ENCODE data around the gene PRDM4. TPM values are rescaled to one million over a fixed set of nuclear protein-coding genes. Genes with fewer than 3 reads are reported as not detected.

The PRDM4 gene
- total and polyA plus RNA-seq, 2 experiments from 2014 or later: 11.7 to 18.3 TPM

- no peaks in the 10 kb centered on the region for H4K20me1 ChIP-seq (ENCODE audit: insufficient read depth)
- H3K4me1 ChIP-seq (ENCODE audit: insufficient read depth): no peaks in the 10 kb centered on the region
- H3K9me2 ChIP-seq (ENCODE audit: insufficient read depth): no peaks in the 10 kb centered on the region
- no peak for DNase-seq
- H3K4me3 ChIP-seq: no peak overlapping the region
- no peak overlapping the region for H2AFZ ChIP-seq
- no peaks in the 10 kb centered on the region for H3K9me3 ChIP-seq (ENCODE audit: low read depth)
- no peak overlapping the region for H3K9ac ChIP-seq
- H3F3A ChIP-seq (ENCODE audit: insufficient read depth): no peaks in the 10 kb centered on the region
- 35 to 38% methylated on average over 17 of the region's 17 CpGs for WGBS, 2 experiments (ENCODE audit: low coverage in 1 of 2, low lambda C conversion rate in 2 of 2, missing lambda C conversion rate in 2 of 2)
- H3K27ac ChIP-seq: no peak overlapping the region
- H3K36me3 ChIP-seq (ENCODE audit: low read depth): no peaks in the 10 kb centered on the region
- in situ Hi-C loops (cut with MboI): no loop called here
- H3K27me3 ChIP-seq (replicated peaks; ENCODE audit: insufficient read depth): no peaks in the 10 kb centered on the region; the same call in 1 of the 2 replicates
- no peaks in the 10 kb centered on the region for H3K79me2 ChIP-seq (ENCODE audit: insufficient read depth)
- no peak overlapping the region for H3K4me2 ChIP-seq (ENCODE audit: unreplicated experiment)
- TF ChIP-seq EZH2phosphoT487 (IDR thresholded peaks at IDR 0.05; ENCODE audit: insufficient read depth, low read depth) (no peak), EZH2 (IDR thresholded peaks at IDR 0.05; ENCODE audit: insufficient read depth, poor library complexity, severe bottlenecking) (no peak)
Observed at GRCh38 chr12:107788690-107789458, 27.9 kb upstream of the PRDM4 start.

- no peak overlapping the region for H3K9ac ChIP-seq
- no peaks in the 10 kb centered on the region for H4K20me1 ChIP-seq (ENCODE audit: insufficient read depth)
- no peaks in the 10 kb centered on the region for H3F3A ChIP-seq (ENCODE audit: insufficient read depth)
- H3K9me3 ChIP-seq (ENCODE audit: low read depth): no peaks in the 10 kb centered on the region
- no peak overlapping the region for H3K27ac ChIP-seq
- no peaks in the 10 kb centered on the region for H3K36me3 ChIP-seq (ENCODE audit: low read depth)
- no peaks in the 10 kb centered on the region for H3K9me2 ChIP-seq (ENCODE audit: insufficient read depth)
- WGBS, 2 experiments (ENCODE audit: low coverage in 1 of 2, low lambda C conversion rate in 2 of 2, missing lambda C conversion rate in 2 of 2): 68 to 71% methylated on average over 2 of the region's 2 CpGs
- no peak overlapping the region for H3K4me3 ChIP-seq
- DNase-seq: no peak
- no peaks in the 10 kb centered on the region for H3K79me2 ChIP-seq (ENCODE audit: insufficient read depth)
- no peak overlapping the region for H3K4me2 ChIP-seq (ENCODE audit: unreplicated experiment)
- no peak for TF ChIP-seq EZH2 (IDR thresholded peaks at IDR 0.05; ENCODE audit: insufficient read depth, poor library complexity, severe bottlenecking)
- TF ChIP-seq EZH2phosphoT487 (IDR thresholded peaks at IDR 0.05; ENCODE audit: insufficient read depth, low read depth): no peak
- no peaks in the 10 kb centered on the region; the same call in 1 of the 2 replicates for H3K27me3 ChIP-seq (replicated peaks; ENCODE audit: insufficient read depth)
- no peak overlapping the region for H2AFZ ChIP-seq
- in situ Hi-C loops (cut with MboI): no loop called here
- H3K4me1 ChIP-seq (ENCODE audit: insufficient read depth): no peaks in the 10 kb centered on the region
Observed at GRCh38 chr12:107788281-107788680, 27.3 kb upstream of the PRDM4 start.

GRCh38 chr12:107783406-107784376 lies 22.8 kb upstream of the PRDM4 start:
- Histone ChIP-seq H3K27me3 (replicated peaks; ENCODE audit: insufficient read depth) (no peaks in the 10 kb centered on the region), H2AFZ (no peak overlapping the region), H3K9me2 (ENCODE audit: insufficient read depth) (no peaks in the 10 kb centered on the region), H3F3A (ENCODE audit: insufficient read depth) (no peaks in the 10 kb centered on the region), H4K20me1 (ENCODE audit: insufficient read depth) (no peaks in the 10 kb centered on the region), H3K4me3 (no peak overlapping the region), H3K79me2 (ENCODE audit: insufficient read depth) (no peaks in the 10 kb centered on the region), H3K4me1 (ENCODE audit: insufficient read depth) (no peaks in the 10 kb centered on the region), H3K36me3 (ENCODE audit: low read depth) (no peaks in the 10 kb centered on the region), H3K4me2 (ENCODE audit: unreplicated experiment) (no peak overlapping the region), H3K27ac (no peak overlapping the region), H3K9ac (no peak overlapping the region), H3K9me3 (ENCODE audit: low read depth) (no peaks in the 10 kb centered on the region)
- in situ Hi-C loops (cut with MboI): no loop called here
- DNase-seq: no peak
- TF ChIP-seq EZH2phosphoT487 (IDR thresholded peaks at IDR 0.05; ENCODE audit: insufficient read depth, low read depth) (no peak), EZH2 (IDR thresholded peaks at IDR 0.05; ENCODE audit: insufficient read depth, poor library complexity, severe bottlenecking) (no peak)
- WGBS, 2 experiments (ENCODE audit: low coverage in 1 of 2, low lambda C conversion rate in 2 of 2, missing lambda C conversion rate in 2 of 2): 47 to 59% methylated on average over 6 of the region's 6 CpGs

- TF ChIP-seq EZH2phosphoT487 (IDR thresholded peaks at IDR 0.05; ENCODE audit: insufficient read depth, low read depth) (no peak), EZH2 (IDR thresholded peaks at IDR 0.05; ENCODE audit: insufficient read depth, poor library complexity, severe bottlenecking) (no peak)
- Histone ChIP-seq H3K27me3 (replicated peaks; ENCODE audit: insufficient read depth) (peaks cover 3% of the 10 kb centered on the region; the same call in 1 of the 2 replicates), H3K9ac (no peak overlapping the region), H3K4me2 (ENCODE audit: unreplicated experiment) (no peak overlapping the region), H3K4me1 (ENCODE audit: insufficient read depth) (no peaks in the 10 kb centered on the region), H3K9me2 (ENCODE audit: insufficient read depth) (no peaks in the 10 kb centered on the region), H3K27ac (no peak overlapping the region), H3K4me3 (no peak overlapping the region), H3K36me3 (ENCODE audit: low read depth) (no peaks in the 10 kb centered on the region), H3K9me3 (ENCODE audit: low read depth) (no peaks in the 10 kb centered on the region), H4K20me1 (ENCODE audit: insufficient read depth) (no peaks in the 10 kb centered on the region), H3K79me2 (ENCODE audit: insufficient read depth) (no peaks in the 10 kb centered on the region), H3F3A (ENCODE audit: insufficient read depth) (no peaks in the 10 kb centered on the region), H2AFZ (no peak overlapping the region)
- 25 to 31% methylated on average over 2 of the region's 2 CpGs for WGBS, 2 experiments (ENCODE audit: low coverage in 1 of 2, low lambda C conversion rate in 2 of 2, missing lambda C conversion rate in 2 of 2)
- in situ Hi-C loops (cut with MboI): no loop called here
- no peak for DNase-seq
Observed at GRCh38 chr12:107782067-107782466, 21.1 kb upstream of the PRDM4 start.
